SU-DHL-6 (cell line): ENCODE results near the gene ANKRD28.

Experiments used
- CTCF ChIP-seq: fragments of 200-600 bp; sonication (generic); IDR thresholded peaks from one replicate; pipeline ENCODE4 v1.5.1; 2017; ENCODE audit warnings: antibody characterized with exemption, mild to moderate bottlenecking, low read length, moderate library complexity; ENCODE audit not compliant: insufficient read depth, poor library complexity, severe bottlenecking
- EZH2phosphoT487 ChIP-seq: fragments of 200-600 bp; sonication (generic), shearing (Covaris generic); conservative IDR thresholded peaks from 2 replicates; pipeline ENCODE4 v1.6.1; 2018; ENCODE audit warnings: mild to moderate bottlenecking, antibody characterized with exemption, low read length, moderate library complexity, mixed read lengths

- TF ChIP-seq CTCF, result no peak
- no peak for TF ChIP-seq EZH2phosphoT487
Measured at GRCh38 chr3:15716178-15716577, 81.6 kb downstream of the ANKRD28 start.
